A549 (cell line): Measurements from ENCODE around the gene ABCB6.

Experiments
- BHLHE40 ChIP-seq: IDR thresholded peaks from 2 replicates; pipeline ENCODE4 v1.6.1; 2012; ENCODE audit warnings: low read depth, low read length, inconsistent platforms
- CEBPB ChIP-seq, 2 experiments: fragments of >200 bp in 1 of 2; sonication (Bioruptor Twin) in 1 of 2; formaldehyde crosslinking in 1 of 2; IDR thresholded peaks; 2 replicates each; pipeline ENCODE4 v1.6.1; 2012 to 2016
- EHF ChIP-seq: fragments of 250-450 bp; sonication (Bioruptor Pico); IDR thresholded peaks from 2 replicates; pipeline ENCODE4 v1.5.0; 2020; ENCODE audit warnings: mild to moderate bottlenecking
- EHMT2 ChIP-seq: fragments of 200-600 bp; sonication (generic); IDR thresholded peaks from 2 replicates; pipeline ENCODE4 v1.6.1; 2016; ENCODE audit warnings: antibody characterized with exemption, low read depth, mild to moderate bottlenecking, moderate library complexity
- ESRRA ChIP-seq: fragments of 150-350 bp; IDR thresholded peaks from 2 replicates; pipeline ENCODE4 v1.6.1; 2014; ENCODE audit warnings: mild to moderate bottlenecking, low read length, borderline replicate concordance
- MAX ChIP-seq: IDR thresholded peaks from 2 replicates; pipeline ENCODE4 v1.6.1; 2012
- MAZ ChIP-seq: fragments of 150-350 bp; IDR thresholded peaks from 2 replicates; pipeline ENCODE4 v1.6.1; 2014; ENCODE audit warnings: antibody characterized with exemption, low read depth, low read length, borderline replicate concordance
- POLR2A ChIP-seq: IDR thresholded peaks from 2 replicates; pipeline ENCODE4 v1.6.1; 2012; ENCODE audit warnings: mild to moderate bottlenecking, low read length
- RAD21 ChIP-seq, 2 experiments: fragments of >200 bp in 1 of 2; sonication (Bioruptor Twin) in 1 of 2; formaldehyde crosslinking in 1 of 2; IDR thresholded peaks in 1 of 2; conservative IDR thresholded peaks in 1 of 2; 2 replicates in 1 of 2; 3 replicates in 1 of 2; pipeline ENCODE4 v1.6.1; 2012 to 2018; ENCODE audit warnings: inconsistent platforms in 1 of 2
- ZC3H11A ChIP-seq: fragments of 450-650 bp; IDR thresholded peaks from 2 replicates; pipeline ENCODE4 v1.6.1; 2014; ENCODE audit warnings: antibody characterized with exemption, mild to moderate bottlenecking
- TF ChIP-seq, protein P1 (sequence below): fragments of 450-650 bp; IDR thresholded peaks from 2 replicates; pipeline ENCODE4 v1.6.1; 2014; ENCODE audit warnings: antibody characterized with exemption
- TF ChIP-seq, protein P2 (sequence below): fragments of >200 bp; sonication (Bioruptor Twin); formaldehyde crosslinking; IDR thresholded peaks from 3 replicates; pipeline ENCODE4 v1.5.1; 2016
- TF ChIP-seq, protein P3 (sequence below): fragments of 200-600 bp; sonication (generic); IDR thresholded peaks from 2 replicates; pipeline ENCODE4 v1.6.1; 2016; ENCODE audit warnings: antibody characterized with exemption, mild to moderate bottlenecking, moderate library complexity
- TF ChIP-seq, protein P4 (sequence below): IDR thresholded peaks from 2 replicates; pipeline ENCODE4 v1.6.1; 2012

DNA sequence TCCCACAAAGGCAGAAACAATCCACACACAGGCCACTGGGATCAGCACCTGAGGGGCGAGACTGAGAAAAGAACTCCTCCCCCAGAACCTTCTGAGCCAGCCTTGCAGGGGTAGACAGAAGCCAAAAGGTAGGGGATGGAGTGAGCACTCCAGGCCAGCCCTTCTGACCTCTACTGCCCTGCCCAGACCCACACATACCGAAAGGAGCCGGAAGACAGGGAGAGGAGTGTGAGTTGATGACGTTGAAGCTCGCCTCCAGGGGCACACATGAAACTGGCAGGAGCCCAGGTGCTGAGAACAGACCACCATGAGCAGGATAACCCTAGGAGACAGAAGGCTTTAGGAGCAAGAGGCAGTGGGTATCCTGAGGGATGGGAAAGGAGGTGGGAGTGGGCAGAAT is 50.8 kb downstream of the ABCB6 start:
- TF ChIP-seq POLR2A (no peak), EHF (CRISPR knock-in tag) (no peak), CEBPB (IDR thresholded peaks at IDR 0.05) (no peak), ESRRA (no peak), MAX (no peak), BHLHE40 (no peak), MAZ (no peak), ZC3H11A (no peak), EHMT2 (no peak), RAD21 (conservative IDR thresholded peaks at IDR 0.05 in 1 of 2, IDR thresholded peaks at IDR 0.05 in 1 of 2) (no peak)
- TF ChIP-seq, protein P1, sequence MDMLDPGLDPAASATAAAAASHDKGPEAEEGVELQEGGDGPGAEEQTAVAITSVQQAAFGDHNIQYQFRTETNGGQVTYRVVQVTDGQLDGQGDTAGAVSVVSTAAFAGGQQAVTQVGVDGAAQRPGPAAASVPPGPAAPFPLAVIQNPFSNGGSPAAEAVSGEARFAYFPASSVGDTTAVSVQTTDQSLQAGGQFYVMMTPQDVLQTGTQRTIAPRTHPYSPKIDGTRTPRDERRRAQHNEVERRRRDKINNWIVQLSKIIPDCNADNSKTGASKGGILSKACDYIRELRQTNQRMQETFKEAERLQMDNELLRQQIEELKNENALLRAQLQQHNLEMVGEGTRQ = no peak
- TF ChIP-seq, protein P2, sequence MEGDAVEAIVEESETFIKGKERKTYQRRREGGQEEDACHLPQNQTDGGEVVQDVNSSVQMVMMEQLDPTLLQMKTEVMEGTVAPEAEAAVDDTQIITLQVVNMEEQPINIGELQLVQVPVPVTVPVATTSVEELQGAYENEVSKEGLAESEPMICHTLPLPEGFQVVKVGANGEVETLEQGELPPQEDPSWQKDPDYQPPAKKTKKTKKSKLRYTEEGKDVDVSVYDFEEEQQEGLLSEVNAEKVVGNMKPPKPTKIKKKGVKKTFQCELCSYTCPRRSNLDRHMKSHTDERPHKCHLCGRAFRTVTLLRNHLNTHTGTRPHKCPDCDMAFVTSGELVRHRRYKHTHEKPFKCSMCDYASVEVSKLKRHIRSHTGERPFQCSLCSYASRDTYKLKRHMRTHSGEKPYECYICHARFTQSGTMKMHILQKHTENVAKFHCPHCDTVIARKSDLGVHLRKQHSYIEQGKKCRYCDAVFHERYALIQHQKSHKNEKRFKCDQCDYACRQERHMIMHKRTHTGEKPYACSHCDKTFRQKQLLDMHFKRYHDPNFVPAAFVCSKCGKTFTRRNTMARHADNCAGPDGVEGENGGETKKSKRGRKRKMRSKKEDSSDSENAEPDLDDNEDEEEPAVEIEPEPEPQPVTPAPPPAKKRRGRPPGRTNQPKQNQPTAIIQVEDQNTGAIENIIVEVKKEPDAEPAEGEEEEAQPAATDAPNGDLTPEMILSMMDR = no peak
- TF ChIP-seq, protein P3, sequence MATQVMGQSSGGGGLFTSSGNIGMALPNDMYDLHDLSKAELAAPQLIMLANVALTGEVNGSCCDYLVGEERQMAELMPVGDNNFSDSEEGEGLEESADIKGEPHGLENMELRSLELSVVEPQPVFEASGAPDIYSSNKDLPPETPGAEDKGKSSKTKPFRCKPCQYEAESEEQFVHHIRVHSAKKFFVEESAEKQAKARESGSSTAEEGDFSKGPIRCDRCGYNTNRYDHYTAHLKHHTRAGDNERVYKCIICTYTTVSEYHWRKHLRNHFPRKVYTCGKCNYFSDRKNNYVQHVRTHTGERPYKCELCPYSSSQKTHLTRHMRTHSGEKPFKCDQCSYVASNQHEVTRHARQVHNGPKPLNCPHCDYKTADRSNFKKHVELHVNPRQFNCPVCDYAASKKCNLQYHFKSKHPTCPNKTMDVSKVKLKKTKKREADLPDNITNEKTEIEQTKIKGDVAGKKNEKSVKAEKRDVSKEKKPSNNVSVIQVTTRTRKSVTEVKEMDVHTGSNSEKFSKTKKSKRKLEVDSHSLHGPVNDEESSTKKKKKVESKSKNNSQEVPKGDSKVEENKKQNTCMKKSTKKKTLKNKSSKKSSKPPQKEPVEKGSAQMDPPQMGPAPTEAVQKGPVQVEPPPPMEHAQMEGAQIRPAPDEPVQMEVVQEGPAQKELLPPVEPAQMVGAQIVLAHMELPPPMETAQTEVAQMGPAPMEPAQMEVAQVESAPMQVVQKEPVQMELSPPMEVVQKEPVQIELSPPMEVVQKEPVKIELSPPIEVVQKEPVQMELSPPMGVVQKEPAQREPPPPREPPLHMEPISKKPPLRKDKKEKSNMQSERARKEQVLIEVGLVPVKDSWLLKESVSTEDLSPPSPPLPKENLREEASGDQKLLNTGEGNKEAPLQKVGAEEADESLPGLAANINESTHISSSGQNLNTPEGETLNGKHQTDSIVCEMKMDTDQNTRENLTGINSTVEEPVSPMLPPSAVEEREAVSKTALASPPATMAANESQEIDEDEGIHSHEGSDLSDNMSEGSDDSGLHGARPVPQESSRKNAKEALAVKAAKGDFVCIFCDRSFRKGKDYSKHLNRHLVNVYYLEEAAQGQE = no peak
- TF ChIP-seq, protein P4, sequence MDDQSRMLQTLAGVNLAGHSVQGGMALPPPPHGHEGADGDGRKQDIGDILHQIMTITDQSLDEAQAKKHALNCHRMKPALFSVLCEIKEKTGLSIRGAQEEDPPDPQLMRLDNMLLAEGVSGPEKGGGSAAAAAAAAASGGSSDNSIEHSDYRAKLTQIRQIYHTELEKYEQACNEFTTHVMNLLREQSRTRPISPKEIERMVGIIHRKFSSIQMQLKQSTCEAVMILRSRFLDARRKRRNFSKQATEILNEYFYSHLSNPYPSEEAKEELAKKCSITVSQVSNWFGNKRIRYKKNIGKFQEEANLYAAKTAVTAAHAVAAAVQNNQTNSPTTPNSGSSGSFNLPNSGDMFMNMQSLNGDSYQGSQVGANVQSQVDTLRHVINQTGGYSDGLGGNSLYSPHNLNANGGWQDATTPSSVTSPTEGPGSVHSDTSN = no peak
